Brain microvascular endothelial cell (primary cell): Measurements from ENCODE around the gene CLMN.
A peak's percentile ranks its signal among the peaks of the same experiment; 100 is the strongest.

ENCODE experiments used
- DNase-seq: peaks from one replicate; pipeline ENCODE4 v3.0.0-alpha.2; 2020
- H3K27ac ChIP-seq: fragments of 250-450 bp; sonication (Bioruptor Pico); 2 replicates; pipeline ENCODE4 v1.5.1; 2020; ENCODE audit warnings: mild to moderate bottlenecking, moderate library complexity
- H3K27me3 ChIP-seq: fragments of 250-450 bp; sonication (Bioruptor Pico); replicated peaks from 2 replicates; pipeline ENCODE4 v1.5.1; 2020; ENCODE audit warnings: mild to moderate bottlenecking
- H3K36me3 ChIP-seq: fragments of 250-450 bp; sonication (Bioruptor Pico); replicated peaks from 2 replicates; pipeline ENCODE4 v1.5.1; 2020; ENCODE audit warnings: mild to moderate bottlenecking
- H3K4me3 ChIP-seq: 2 replicates; pipeline ENCODE4 v1.5.1; 2011; ENCODE audit warnings: low read depth, mild to moderate bottlenecking, control low read depth, low read length, moderate library complexity
- CTCF ChIP-seq: IDR thresholded peaks from 2 replicates; pipeline ENCODE4 v1.5.1; 2011; ENCODE audit warnings: low read depth, mild to moderate bottlenecking, moderate library complexity, low read length, control low read depth, inconsistent platforms; ENCODE audit errors: missing control alignments
- in situ Hi-C: cut with HindIII; loops from 2 replicates; pipeline ENCODE4 v1.10.0; 2017; ENCODE audit warnings: low sequenced_read_pairs, low pct_ligation_motif_present

Gene CLMN

GRCh38 chr14:95263527-95264231, 56.0 kb downstream of the CLMN start:
- H3K4me3 ChIP-seq, result no peak overlapping the region
- in situ Hi-C loops, result no loop called here
- no peak for DNase-seq
- H3K36me3 ChIP-seq, result no peaks in the 10 kb centered on the region
- TF ChIP-seq CTCF, result no peak
- H3K27me3 ChIP-seq, result no peaks in the 10 kb centered on the region
- H3K27ac ChIP-seq, result no peak overlapping the region

GRCh38 chr14:95262511-95262891, 57.2 kb downstream of the CLMN start:
- Histone ChIP-seq H3K4me3 (no peak overlapping the region), H3K27ac (no peak overlapping the region), H3K36me3 (no peaks in the 10 kb centered on the region), H3K27me3 (no peaks in the 10 kb centered on the region)
- in situ Hi-C loops, result no loop called here
- TF ChIP-seq CTCF, result no peak
- DNase-seq, result no peak

GRCh38 chr14:95261616-95262510, 57.8 kb downstream of the CLMN start:
- no peak overlapping the region for H3K4me3 ChIP-seq
- no peak for DNase-seq
- H3K27ac ChIP-seq, result peak overlapping the region; percentile 78
- H3K36me3 ChIP-seq, result no peaks in the 10 kb centered on the region
- no peak for TF ChIP-seq CTCF
- no peaks in the 10 kb centered on the region for H3K27me3 ChIP-seq
- in situ Hi-C loops, result no loop called here

- no peaks in the 10 kb centered on the region for H3K36me3 ChIP-seq
- peak overlapping the region; percentile 78 for H3K27ac ChIP-seq
- TF ChIP-seq CTCF, result no peak
- H3K27me3 ChIP-seq, result no peaks in the 10 kb centered on the region
- in situ Hi-C loops, result no loop called here
- DNase-seq, result peak; percentile 85
- no peak overlapping the region for H3K4me3 ChIP-seq
Observed at GRCh38 chr14:95260537-95261361, 59.0 kb downstream of the CLMN start.

- Histone ChIP-seq H3K27me3 (no peaks in the 10 kb centered on the region), H3K4me3 (no peak overlapping the region), H3K27ac (peak overlapping the region; percentile 78), H3K36me3 (no peaks in the 10 kb centered on the region)
- TF ChIP-seq CTCF, result peak; percentile 27
- DNase-seq, result peak; percentile 35
- in situ Hi-C loops, result no loop called here
Observed at GRCh38 chr14:95258754-95259593, 60.7 kb downstream of the CLMN start.
